B cell (primary cell): Measurements from ENCODE around the gene ENTHD1. TPM values are rescaled to one million over a fixed set of nuclear protein-coding genes. Genes with fewer than 3 reads are reported as not detected.

Experiments
- ATAC-seq: fragments of 200-7000 bp; cut with Tn5 transposase; one replicate; pipeline ENCODE4 v1.10.0; 2021; ENCODE audit warnings: low read depth, mild to moderate bottlenecking, moderate number of reproducible peaks, moderate library complexity
- CTCF ChIA-PET: fragments of 350-600 bp; sonication (Branson Sonifier 250); formaldehyde crosslinking; loops from one replicate; lab custom pipeline; 2021; ENCODE audit warnings: antibody characterized with exemption, inconsistent platforms; lab: Charles Lee
- POLR2A ChIA-PET: fragments of 350-600 bp; sonication (Branson Sonifier 250); formaldehyde crosslinking; loops from one replicate; lab custom pipeline; 2021; ENCODE audit warnings: antibody characterized with exemption; lab: Charles Lee
- DNase-seq: peaks from one replicate; pipeline ENCODE4 v3.0.0; 2013
- H2AFZ ChIP-seq: 2 replicates; pipeline ENCODE4 v1.6.1; 2012; ENCODE audit warnings: mild to moderate bottlenecking, low read depth, low read length; ENCODE audit not compliant: insufficient read depth, poor library complexity, severe bottlenecking
- H3K27ac ChIP-seq, 2 donors: 1 replicate in 1 of 2; 2 replicates in 1 of 2; pipeline ENCODE4 v1.5.1; 2012 to 2013; ENCODE audit warnings: low read length in 2 of 2, mild to moderate bottlenecking in 2 of 2, moderate library complexity in 1 of 2
- H3K27me3 ChIP-seq, 4 experiments: fragments of 200-600 bp in 1 of 4; sonication (generic) in 1 of 4; replicated peaks in 1 of 4; 1 replicate in 2 of 4; 2 replicates in 2 of 4; pipeline versions ENCODE4 v1.6.1 to v1.7.0; 2013 to 2016; ENCODE audit warnings: low read length in 3 of 4, mild to moderate bottlenecking in 2 of 4, mixed read lengths in 1 of 4, moderate library complexity in 1 of 4; ENCODE audit not compliant: insufficient read depth in 4 of 4, control insufficient read depth in 3 of 4; ENCODE audit errors: control extremely low read depth in 1 of 4
- H3K36me3 ChIP-seq, 2 experiments: replicated peaks in 1 of 2; 1 replicate in 1 of 2; 2 replicates in 1 of 2; pipeline versions ENCODE4 v1.6.1 to v1.7.1; 2013; ENCODE audit warnings: low read length in 1 of 2; ENCODE audit not compliant: insufficient read depth in 2 of 2, control insufficient read depth in 1 of 2; ENCODE audit errors: control extremely low read depth in 1 of 2, extremely low read depth in 1 of 2
- H3K4me1 ChIP-seq, 2 donors: fragments of 200-600 bp in 1 of 2; sonication (generic) in 1 of 2; 1 replicate in 1 of 2; 2 replicates in 1 of 2; pipeline versions ENCODE4 v1.5.1 to v1.6.1; 2013 to 2017; ENCODE audit warnings: low read length in 2 of 2; ENCODE audit not compliant: control insufficient read depth in 2 of 2, insufficient read depth in 2 of 2
- H3K4me2 ChIP-seq: replicated peaks from 2 replicates; pipeline ENCODE3; 2012; ENCODE audit warnings: mild to moderate bottlenecking, low read depth, low read length; ENCODE audit not compliant: poor library complexity, severe bottlenecking
- H3K4me3 ChIP-seq, 5 experiments: fragments of 200-600 bp in 1 of 5; sonication (generic) in 1 of 5; 1 replicate in 3 of 5; 2 replicates in 2 of 5; pipeline versions ENCODE4 v1.5.1 to v1.7.0; 2011 to 2016; ENCODE audit warnings: low read length in 4 of 5, mild to moderate bottlenecking in 4 of 5, low read depth in 2 of 5, control low read depth in 1 of 5, moderate library complexity in 1 of 5; ENCODE audit not compliant: insufficient read depth in 1 of 5; ENCODE audit errors: control extremely low read depth in 1 of 5, extremely low read depth in 1 of 5
- H3K79me2 ChIP-seq: fragments of 200-600 bp; sonication (generic); one replicate; pipeline ENCODE4 v1.6.0; 2016; ENCODE audit warnings: low read length; ENCODE audit not compliant: control insufficient read depth, insufficient read depth
- H3K9ac ChIP-seq: fragments of 200-600 bp; sonication (generic); 2 replicates; pipeline ENCODE4 v1.6.1; 2017; ENCODE audit warnings: mild to moderate bottlenecking, low read length, moderate library complexity
- H3K9me3 ChIP-seq, 3 donors: one replicate each; pipeline versions ENCODE4 v1.6.1 to v1.7.1; 2013; ENCODE audit warnings: low read length in 2 of 3; ENCODE audit not compliant: control insufficient read depth in 2 of 3, insufficient read depth in 1 of 3; ENCODE audit errors: control extremely low read depth in 1 of 3
- H4K20me1 ChIP-seq: 2 replicates; pipeline ENCODE4 v1.6.0; 2012; ENCODE audit warnings: mild to moderate bottlenecking, low read length; ENCODE audit not compliant: insufficient read depth, control insufficient read depth, poor library complexity, severe bottlenecking
- H3K27ac Mint-ChIP-seq: one replicate; pipeline ENCODE4 v1.8.0; 2021; ENCODE audit warnings: mixed read lengths
- H3K27me3 Mint-ChIP-seq: one replicate; pipeline ENCODE4 v1.8.0; 2021; ENCODE audit warnings: mixed read lengths
- H3K4me1 Mint-ChIP-seq: one replicate; pipeline ENCODE4 v1.8.0; 2021; ENCODE audit warnings: mixed read lengths
- H3K4me3 Mint-ChIP-seq: one replicate; pipeline ENCODE4 v1.8.0; 2021; ENCODE audit warnings: mixed read lengths
- H3K9me3 Mint-ChIP-seq: one replicate; pipeline ENCODE4 v1.8.0; 2022; ENCODE audit warnings: mixed read lengths; ENCODE audit not compliant: insufficient read depth
- EZH2 ChIP-seq: IDR thresholded peaks from 2 replicates; pipeline ENCODE4 v1.6.1; 2012; ENCODE audit warnings: borderline replicate concordance, low read depth, mild to moderate bottlenecking, moderate library complexity, low read length; ENCODE audit not compliant: insufficient read depth, poor library complexity, severe bottlenecking
- WGBS: methylation state at CpG from one replicate; pipeline ENCODE4 v1.1.5; 2013; ENCODE audit warnings: missing lambda C conversion rate; ENCODE audit not compliant: insufficient coverage; 5-methylcytosine and 5-hydroxymethylcytosine counted together
- intact Hi-C: fragments of 100-400 bp; cut with micrococcal nuclease; formaldehyde crosslinking; loops from one replicate; pipeline ENCODE4 v1.10.0; 2022
- polyA plus RNA-seq: library from polyadenylated mRNA; depleted of rRNA; stranded (reverse); fragments of >200 nt; gene quantifications from 2 replicates; pipeline ENCODE4 v1.2.3, GENCODE V29; 2012
- total RNA-seq, 2 donors: library from RNA; stranded (reverse); fragments of 120-200 nt in 1 of 2; gene quantifications; 1 replicate in 1 of 2; 2 replicates in 1 of 2; pipeline versions ENCODE4 v1.2.3 to v1.2.4, GENCODE V29; 2013 to 2022
- TF ChIP-seq, protein P1 (sequence below): fragments of 200-600 bp; IDR thresholded peaks from one replicate; pipeline ENCODE4 v1.8.0; 2022; ENCODE audit warnings: antibody characterized with exemption, mild to moderate bottlenecking

Gene ENTHD1
- total and polyA plus RNA-seq, 2 donors (not counting 1 experiment from before 2014, with no cell fraction given): not detected

DNA sequence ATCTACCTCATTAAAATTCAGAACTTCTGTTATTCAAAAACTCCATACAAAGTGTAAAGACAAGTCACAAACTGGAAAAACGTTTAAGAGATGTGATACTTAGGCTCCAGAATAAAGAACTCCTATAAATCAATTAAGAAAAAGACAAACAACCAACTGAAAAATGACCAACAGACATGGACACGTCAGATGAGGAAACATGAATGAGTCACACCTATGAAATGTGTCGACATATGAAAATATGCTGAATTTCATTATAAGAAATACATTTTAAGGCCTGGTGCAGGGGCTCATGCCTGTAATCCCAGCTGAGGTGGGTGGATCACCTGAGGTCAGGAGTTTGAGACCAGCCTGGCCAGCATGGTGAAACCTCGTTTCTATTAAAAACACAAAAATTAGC, 78.7 kb downstream of the ENTHD1 start:
- H3K9ac ChIP-seq: no peak overlapping the region
- CTCF ChIA-PET: no interaction called here

DNA sequence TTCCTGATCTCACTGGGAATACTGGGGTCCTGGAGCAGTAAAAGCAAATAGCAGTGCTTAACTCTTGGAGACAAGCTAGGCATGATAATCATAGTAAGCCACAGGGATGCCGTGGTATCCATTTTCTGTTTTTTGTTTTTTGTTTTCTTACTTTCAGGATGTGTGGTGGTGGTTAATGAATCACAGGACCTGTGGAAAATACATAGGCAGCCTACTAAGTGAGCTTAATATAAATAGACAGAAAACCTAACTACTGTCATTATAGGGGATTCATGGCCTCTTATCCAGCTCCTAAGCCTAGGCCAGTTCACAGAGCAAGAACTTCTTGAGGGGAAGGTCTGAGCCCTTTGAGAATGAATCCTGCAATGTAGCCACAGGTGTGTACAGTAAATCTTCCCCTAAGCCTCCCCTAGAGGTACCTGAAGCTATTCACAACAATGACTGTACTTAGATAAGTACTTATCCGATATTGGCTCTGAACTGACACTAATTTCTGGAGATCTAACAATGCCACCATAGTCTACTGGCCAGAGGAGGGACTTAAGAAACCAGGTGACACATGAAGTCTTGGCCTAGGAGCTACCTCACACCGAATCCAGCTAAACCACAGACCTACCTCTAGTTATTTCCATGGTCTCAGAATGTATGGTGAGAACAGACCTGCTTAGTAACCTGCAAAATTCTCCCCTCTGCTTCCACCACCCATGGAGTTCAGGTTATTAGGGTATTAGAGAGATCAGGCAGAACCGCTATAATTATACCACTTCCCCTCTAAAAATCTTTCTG, 83.6 kb downstream of the ENTHD1 start:
- 100% methylated on average over 2 of the region's 4 CpGs for WGBS
- Histone ChIP-seq H3K9me3 (no peaks in the 10 kb centered on the region), H3K4me3 (no peak overlapping the region), H2AFZ (no peak overlapping the region), H3K27me3 (peaks cover 0 to 6% (median 0%) of the 10 kb centered on the region in 4 experiments), H3K27ac (no peak overlapping the region), H3K79me2 (no peaks in the 10 kb centered on the region), H3K4me1 (peaks cover 8 to 11% of the 10 kb centered on the region in 2 donors), H4K20me1 (no peaks in the 10 kb centered on the region), H3K36me3 (no peaks in the 10 kb centered on the region), H3K9ac (no peak overlapping the region), H3K4me2 (no peak overlapping the region)
- H3K9me3 Mint-ChIP-seq: no peaks in the 10 kb centered on the region
- H3K4me1 Mint-ChIP-seq: peaks cover 17% of the 10 kb centered on the region
- TF ChIP-seq EZH2: no peak
- TF ChIP-seq, protein P1, sequence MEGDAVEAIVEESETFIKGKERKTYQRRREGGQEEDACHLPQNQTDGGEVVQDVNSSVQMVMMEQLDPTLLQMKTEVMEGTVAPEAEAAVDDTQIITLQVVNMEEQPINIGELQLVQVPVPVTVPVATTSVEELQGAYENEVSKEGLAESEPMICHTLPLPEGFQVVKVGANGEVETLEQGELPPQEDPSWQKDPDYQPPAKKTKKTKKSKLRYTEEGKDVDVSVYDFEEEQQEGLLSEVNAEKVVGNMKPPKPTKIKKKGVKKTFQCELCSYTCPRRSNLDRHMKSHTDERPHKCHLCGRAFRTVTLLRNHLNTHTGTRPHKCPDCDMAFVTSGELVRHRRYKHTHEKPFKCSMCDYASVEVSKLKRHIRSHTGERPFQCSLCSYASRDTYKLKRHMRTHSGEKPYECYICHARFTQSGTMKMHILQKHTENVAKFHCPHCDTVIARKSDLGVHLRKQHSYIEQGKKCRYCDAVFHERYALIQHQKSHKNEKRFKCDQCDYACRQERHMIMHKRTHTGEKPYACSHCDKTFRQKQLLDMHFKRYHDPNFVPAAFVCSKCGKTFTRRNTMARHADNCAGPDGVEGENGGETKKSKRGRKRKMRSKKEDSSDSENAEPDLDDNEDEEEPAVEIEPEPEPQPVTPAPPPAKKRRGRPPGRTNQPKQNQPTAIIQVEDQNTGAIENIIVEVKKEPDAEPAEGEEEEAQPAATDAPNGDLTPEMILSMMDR: no peak
- intact Hi-C loops: no loop called here
- H3K4me3 Mint-ChIP-seq: no peak overlapping the region
- DNase-seq (no peak), ATAC-seq (no peak)
- ChIA-PET POLR2A (no interaction called here), CTCF (no interaction called here)
- H3K27ac Mint-ChIP-seq: no peak overlapping the region
- H3K27me3 Mint-ChIP-seq: peaks cover 16% of the 10 kb centered on the region

More for the DNA sequence above, 78.7 kb downstream of the ENTHD1 start:
- intact Hi-C loops: no loop called here
- ATAC-seq (no peak), DNase-seq (no peak)
- peaks cover 5% of the 10 kb centered on the region for H3K27me3 Mint-ChIP-seq
- H3K4me3 Mint-ChIP-seq: no peak overlapping the region
- H3K9me3 Mint-ChIP-seq: no peaks in the 10 kb centered on the region
- peaks cover 6 to 7% of the 10 kb centered on the region in 2 donors for H3K4me1 ChIP-seq
- no peak overlapping the region for H3K4me2 ChIP-seq
- H2AFZ ChIP-seq: no peak overlapping the region
- TF ChIP-seq, protein P1: no peak
- no peak for TF ChIP-seq EZH2
- H3K79me2 ChIP-seq: no peaks in the 10 kb centered on the region
- peaks cover 10% of the 10 kb centered on the region for H3K4me1 Mint-ChIP-seq
- no peak overlapping the region for H3K27ac Mint-ChIP-seq
- no peaks in the 10 kb centered on the region for H4K20me1 ChIP-seq
- no peak overlapping the region for H3K27ac ChIP-seq
- no peaks in the 10 kb centered on the region for H3K27me3 ChIP-seq
- no peaks in the 10 kb centered on the region for H3K36me3 ChIP-seq
- WGBS: 100% methylated on average over 1 of the region's 4 CpGs
- H3K9me3 ChIP-seq: no peaks in the 10 kb centered on the region
- no peak overlapping the region for H3K4me3 ChIP-seq
- POLR2A ChIA-PET: no interaction called here
